K562 treated with DMSO at 1 percent for 12 hours (cell line): ENCODE data around the gene OR9Q2. TPM values are rescaled to one million over a fixed set of nuclear protein-coding genes. Genes with fewer than 3 reads are reported as not detected.

Source experiments
- total RNA-seq: library from RNA; unstranded; fragments of 300-600 nt; gene quantifications from 2 replicates; pipeline ENCODE4 v1.2.3, GENCODE V29; 2022; ENCODE audit not compliant: insufficient read depth

Gene OR9Q2, protein sequence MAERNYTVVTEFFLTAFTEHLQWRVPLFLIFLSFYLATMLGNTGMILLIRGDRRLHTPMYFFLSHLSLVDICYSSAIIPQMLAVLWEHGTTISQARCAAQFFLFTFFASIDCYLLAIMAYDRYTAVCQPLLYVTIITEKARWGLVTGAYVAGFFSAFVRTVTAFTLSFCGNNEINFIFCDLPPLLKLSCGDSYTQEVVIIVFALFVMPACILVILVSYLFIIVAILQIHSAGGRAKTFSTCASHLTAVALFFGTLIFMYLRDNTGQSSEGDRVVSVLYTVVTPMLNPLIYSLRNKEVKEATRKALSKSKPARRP
- total RNA-seq, result not detected in 2 replicates

DNA sequence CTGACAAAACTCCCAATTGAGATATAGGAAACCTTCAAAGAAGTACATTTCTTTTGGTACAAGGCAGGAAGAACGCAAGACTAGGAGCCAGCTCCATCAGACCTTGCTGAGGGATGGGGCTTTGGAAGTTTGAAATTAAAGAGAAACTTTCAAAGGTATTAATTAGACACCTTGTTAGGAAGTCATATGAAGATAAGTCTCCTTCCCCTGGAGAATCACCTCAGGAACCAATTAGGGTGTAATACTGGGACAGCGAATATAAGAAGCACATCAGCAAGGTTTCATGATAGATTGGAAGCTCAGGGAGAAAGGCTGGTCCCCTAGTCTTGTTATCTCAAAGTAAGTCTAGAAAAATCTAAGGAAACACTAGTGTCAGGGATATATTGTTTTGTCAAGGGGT is at the start of gene OR9Q2:
OR9Q2 (plus strand) TSS at position 301 of the 400 bp plus-strand sequence. CDS start 1,421 bp downstream, outside the sequence.

DNA sequence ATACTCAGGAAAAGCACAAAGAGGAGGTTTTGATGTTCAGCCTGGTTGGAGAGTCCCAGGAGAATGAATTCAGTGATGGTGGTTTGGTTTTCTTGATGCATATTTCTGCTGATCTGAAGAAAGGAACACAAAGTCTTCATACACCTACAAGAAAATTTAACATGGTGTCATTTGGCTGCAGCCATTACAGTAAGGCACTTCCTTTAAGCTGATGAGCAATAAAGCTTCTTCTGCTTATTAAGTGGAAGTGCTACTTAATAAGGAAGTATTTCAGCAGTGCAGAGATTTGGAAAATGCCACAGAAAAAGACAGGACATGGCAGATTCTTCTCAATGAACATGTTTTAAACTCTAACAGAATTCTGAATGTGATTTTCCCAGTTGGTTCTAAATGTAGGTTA is 15.2 kb downstream of the OR9Q2 start, which contains the start of gene OR1S2:
OR1S2 (minus strand) TSS at position 101 of the 400 bp plus-strand sequence; CDS start at position 101, 0 bp downstream.

GRCh38 chr11:58212420-58212819 is 23.6 kb downstream of the OR9Q2 start, which contains the start of gene OR1S1:
Gene OR1S1 (plus strand): TSS chr11:58212720.

Other genes with a start within 250 kb of the OR9Q2 start
- gene OR9Q1, start 165.2 kb upstream of the OR9Q2 start, total RNA-seq, result not detected in 2 replicates
- not detected in 2 replicates for gene OR6Q1, start 158.1 kb upstream of the OR9Q2 start, total RNA-seq
- not detected in 2 replicates for gene OR9I1, start 63.5 kb upstream of the OR9Q2 start, total RNA-seq
- not detected in 2 replicates for gene OR1S2, start 15.1 kb downstream of the OR9Q2 start, total RNA-seq
- not detected in 2 replicates for gene OR1S1, start 23.6 kb downstream of the OR9Q2 start, total RNA-seq
- not detected in 2 replicates for gene OR10Q1, start 39.8 kb downstream of the OR9Q2 start, total RNA-seq
- not detected in 2 replicates for gene OR10W1, start 79.2 kb downstream of the OR9Q2 start, total RNA-seq
- not detected in 2 replicates for gene OR5B17, start 170.0 kb downstream of the OR9Q2 start, total RNA-seq
- not detected in 2 replicates for gene OR5B3, start 217.8 kb downstream of the OR9Q2 start, total RNA-seq
- not detected in 2 replicates for gene OR5B2, start 239.1 kb downstream of the OR9Q2 start, total RNA-seq